ENCODE measurements around the gene CLDN19.

DNA sequence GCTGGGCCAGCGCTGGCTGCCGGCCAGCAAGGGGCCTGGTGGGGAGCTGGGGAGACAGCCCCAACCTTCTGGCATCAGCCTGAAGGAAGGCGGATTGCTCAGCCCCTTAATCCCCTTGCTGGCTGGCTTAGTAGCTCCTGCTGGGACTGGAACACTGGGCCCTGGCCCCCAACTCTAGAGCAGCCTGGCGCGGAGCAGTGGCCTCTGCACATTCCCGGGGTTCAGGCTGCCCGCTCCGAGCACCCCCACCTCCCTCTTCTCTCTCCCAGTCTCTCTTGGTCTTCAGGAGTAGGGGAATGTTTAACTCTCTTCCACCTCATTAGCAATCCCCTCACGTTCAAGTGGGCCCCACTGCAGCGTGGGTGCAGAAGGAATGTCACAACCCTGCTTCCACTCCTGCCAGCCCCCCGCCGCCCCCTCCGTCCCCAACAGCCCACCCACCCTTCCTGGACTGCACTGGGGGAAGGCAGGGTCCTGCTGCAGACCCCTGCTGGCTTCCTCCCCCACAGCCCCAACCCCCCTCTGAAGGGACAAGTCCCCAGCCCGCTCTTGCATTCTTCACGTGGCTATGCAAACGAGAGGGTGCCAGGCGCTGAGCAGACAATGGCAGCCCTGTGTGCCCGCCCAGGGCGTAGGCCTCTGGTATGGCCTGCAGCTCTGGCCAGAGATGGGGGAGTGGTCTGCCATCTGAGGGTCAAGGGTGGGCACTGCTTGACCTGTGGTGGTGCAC, 980 bp upstream of the CLDN19 start:
- TF ChIP-seq TEAD4 (IDR thresholded peaks at IDR 0.05), result no peak
- TF ChIP-seq, protein P1, sequence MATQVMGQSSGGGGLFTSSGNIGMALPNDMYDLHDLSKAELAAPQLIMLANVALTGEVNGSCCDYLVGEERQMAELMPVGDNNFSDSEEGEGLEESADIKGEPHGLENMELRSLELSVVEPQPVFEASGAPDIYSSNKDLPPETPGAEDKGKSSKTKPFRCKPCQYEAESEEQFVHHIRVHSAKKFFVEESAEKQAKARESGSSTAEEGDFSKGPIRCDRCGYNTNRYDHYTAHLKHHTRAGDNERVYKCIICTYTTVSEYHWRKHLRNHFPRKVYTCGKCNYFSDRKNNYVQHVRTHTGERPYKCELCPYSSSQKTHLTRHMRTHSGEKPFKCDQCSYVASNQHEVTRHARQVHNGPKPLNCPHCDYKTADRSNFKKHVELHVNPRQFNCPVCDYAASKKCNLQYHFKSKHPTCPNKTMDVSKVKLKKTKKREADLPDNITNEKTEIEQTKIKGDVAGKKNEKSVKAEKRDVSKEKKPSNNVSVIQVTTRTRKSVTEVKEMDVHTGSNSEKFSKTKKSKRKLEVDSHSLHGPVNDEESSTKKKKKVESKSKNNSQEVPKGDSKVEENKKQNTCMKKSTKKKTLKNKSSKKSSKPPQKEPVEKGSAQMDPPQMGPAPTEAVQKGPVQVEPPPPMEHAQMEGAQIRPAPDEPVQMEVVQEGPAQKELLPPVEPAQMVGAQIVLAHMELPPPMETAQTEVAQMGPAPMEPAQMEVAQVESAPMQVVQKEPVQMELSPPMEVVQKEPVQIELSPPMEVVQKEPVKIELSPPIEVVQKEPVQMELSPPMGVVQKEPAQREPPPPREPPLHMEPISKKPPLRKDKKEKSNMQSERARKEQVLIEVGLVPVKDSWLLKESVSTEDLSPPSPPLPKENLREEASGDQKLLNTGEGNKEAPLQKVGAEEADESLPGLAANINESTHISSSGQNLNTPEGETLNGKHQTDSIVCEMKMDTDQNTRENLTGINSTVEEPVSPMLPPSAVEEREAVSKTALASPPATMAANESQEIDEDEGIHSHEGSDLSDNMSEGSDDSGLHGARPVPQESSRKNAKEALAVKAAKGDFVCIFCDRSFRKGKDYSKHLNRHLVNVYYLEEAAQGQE (IDR thresholded peaks at IDR 0.05; ENCODE audit: low read depth), result no peak
